Stimulated activated CD8-positive, alpha-beta memory T cell treated with anti-CD3 and anti-CD28 coated beads, Interleukin-4, amount 100 ng/mL, for 4 hours (primary cell): ENCODE data around the gene DNAH17.

ENCODE experiments used
- DNase-seq, 2 donors: peaks; one replicate each; pipeline ENCODE4 v3.0.0-alpha.2; 2020; ENCODE audit warnings: low read depth in 2 of 2, low spot score in 1 of 2

DNAH17 gene

GRCh38 chr17:78605429-78605828 lies 28.2 kb upstream of the DNAH17 start:
- no peak for DNase-seq

DNA sequence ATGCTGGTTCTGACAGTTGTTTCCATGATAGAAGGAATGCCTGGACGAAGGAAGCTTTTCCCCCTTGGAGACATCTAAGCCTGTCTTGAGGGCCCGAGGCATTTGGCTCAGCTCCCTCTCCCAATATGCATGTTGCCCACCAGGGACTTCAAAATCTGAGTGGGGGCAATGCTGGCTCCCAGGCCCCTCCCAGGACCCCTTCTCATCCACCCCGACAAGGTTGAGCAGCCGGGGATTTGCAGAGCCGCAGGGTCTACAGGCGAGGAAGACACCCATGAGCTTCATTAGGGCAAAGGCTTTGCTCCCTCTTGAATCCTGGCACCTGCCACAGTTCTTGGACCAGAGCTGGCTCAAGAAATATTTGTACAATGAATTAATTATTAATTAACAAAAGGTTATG lies 25.1 kb upstream of the DNAH17 start:
- no peak for DNase-seq

GRCh38 chr17:78601577-78602190 lies 24.5 kb upstream of the DNAH17 start:
- no peak for DNase-seq

DNA sequence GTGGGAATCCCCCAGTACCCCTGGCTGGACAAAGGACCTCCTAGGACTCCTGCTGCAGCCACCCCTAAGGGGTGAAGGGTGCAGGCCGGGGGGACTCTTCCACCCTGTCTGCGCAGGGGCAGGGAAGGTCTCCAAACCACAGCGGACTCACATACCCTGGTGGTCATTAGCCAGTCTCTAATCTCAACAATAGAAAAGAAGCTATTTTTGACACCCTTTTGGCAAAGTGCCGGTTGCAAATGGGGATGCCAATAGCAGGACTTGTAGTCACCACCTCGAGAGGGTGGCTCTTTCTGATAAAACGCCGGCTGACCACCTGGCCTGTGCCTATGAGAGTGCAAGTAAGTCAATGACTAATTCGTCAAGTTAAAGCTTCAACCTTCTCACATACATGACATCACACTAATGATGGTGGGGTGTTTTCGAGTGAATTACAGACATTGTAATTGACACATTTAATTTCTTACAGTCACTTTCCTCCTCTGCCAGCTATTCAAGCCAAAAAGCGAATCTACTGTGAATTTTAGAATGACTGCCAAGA lies 23.1 kb upstream of the DNAH17 start:
- DNase-seq = no peak

DNA sequence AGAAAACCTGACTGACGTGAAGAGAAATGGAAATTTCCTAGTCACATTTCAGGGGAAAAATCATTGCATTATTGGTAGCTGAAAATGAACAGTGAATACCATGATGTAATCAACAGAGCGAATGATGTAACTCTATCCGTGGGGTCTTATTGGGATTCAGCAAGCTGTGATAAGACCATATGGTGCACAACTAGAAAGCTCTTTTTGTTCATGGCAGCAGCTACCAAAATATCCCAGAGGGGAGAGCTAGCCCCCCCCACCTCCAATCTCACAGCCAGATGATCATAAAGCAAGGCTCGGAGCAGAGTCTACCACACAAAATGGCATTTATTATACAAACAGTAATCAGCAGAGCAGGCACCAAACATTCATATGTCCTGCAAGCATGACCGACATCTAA lies 22.2 kb upstream of the DNAH17 start:
- no peak for DNase-seq

- DNase-seq = no peak
These were observed 20.8 kb upstream of the DNAH17 start for GRCh38 chr17:78598013-78598471.

DNA sequence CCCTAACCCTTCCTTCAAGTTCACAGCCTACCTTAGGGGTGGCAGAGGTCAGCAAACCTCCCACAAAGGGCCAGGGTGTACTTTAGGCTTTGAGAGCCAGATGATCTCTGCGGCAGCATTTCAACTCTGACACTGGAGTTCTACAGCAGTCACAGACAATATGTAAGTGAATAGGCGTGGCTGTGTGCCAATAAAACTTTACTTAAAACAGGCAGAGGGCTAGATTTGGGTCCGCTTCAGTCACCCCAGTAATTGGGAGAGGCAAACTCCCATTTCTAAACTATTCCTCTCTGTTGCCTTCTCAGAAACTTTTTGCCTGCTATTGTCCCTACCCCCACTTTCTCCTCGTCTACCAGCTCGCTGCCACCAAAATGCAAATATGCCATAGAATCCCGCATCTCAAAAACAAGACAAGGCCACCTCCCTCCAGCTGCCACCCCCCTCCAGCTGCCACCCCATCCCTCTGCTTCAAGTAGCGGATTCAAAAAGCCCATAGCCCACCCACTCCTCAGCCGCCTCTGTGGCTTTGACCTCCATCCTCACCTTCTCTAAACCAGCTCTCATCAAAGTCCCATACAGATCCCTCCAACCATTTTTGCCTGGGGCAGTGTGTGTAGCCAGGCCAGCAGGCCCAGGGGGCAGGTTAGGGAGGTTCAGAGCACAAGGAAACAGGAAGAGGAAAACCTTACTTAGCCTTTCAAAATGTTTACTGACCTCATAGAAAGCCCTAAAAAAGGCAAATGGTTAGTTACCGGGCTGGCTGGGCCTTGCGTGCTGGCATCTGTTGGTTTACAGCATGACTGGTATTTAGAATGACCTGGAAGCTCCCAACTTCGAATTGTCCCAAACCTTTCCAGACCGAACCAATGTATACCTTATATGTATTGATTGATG lies 19.9 kb upstream of the DNAH17 start:
- no peak for DNase-seq

GRCh38 chr17:78595135-78595810 lies 18.1 kb upstream of the DNAH17 start:
- no peak for DNase-seq

DNA sequence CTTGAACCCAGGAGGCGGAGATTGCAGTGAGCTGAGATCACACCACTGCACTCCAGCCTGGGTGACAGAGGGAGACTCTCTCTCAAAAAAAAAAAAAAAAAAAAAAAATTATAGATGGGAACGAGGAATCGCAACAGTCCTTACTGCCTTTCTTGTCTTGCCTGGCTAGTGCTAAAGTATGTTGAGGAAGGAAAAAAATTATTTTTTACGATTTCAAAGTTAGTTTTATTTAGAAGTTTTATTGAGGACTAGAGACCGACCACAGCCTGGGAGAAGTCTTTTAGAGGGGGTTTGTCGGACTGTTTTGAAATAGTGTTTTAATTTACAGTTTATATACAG lies 15.8 kb upstream of the DNAH17 start:
- DNase-seq = no peak

DNA sequence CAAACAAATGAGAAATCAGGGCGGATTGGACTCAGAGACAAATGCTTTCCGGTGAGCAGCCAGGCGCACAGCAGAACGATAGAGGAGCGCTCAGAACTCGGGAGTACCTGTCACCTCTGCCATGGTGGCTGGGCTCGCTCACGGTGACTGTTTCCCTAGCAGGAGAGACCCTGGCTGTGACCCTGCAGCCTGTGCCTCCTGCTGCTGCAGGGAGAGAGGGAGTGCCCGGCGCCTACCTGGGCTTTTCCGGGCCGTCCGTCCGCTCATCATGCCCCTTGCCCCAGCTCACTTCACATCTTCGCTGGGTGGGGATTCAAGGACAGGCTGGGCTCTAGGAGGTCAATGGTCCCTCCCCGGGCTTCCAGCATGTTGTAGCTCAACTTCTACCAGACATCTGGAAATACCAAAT lies 14.1 kb upstream of the DNAH17 start:
- DNase-seq = no peak

- no peak for DNase-seq
These were observed 12.7 kb upstream of the DNAH17 start for GRCh38 chr17:78589885-78590284.

GRCh38 chr17:78589031-78589675 lies 12.0 kb upstream of the DNAH17 start:
- DNase-seq = no peak

DNA sequence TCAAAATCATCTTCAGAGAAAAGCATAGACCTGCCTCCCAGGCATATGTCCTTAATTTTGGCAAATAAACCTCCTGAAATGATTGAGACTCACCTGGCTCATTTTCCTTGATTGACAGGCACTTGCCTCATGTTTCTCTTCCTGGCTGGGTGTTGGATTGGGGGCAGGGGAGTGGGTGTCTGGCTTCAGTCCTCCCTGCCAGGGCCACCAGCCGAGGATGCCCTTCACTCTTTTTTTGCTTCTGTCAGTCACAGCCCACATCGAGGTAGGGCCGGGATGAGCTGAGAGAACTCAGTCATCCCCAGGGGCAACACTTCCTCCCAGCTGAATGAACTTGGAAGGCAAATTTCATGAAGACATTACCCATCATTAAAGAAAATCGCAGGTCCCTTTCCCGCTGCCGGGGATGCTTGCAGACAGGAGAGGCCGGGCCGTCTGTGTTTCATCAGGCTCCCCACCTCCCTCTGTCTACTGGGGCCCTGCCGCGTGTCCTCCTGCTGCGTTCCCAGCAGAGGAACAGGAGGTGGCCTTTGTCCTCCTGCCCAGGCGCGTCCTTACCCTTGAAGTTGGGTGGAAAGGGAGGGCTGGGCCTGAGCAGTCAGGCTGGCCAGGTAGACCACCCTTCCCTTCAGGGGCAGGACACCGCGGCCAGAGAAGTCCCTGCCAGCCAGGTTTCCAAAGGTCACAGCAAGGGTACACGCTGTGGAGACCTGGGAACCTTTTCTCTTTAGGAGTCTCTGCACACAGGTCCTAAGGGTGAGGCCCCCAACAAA lies 11.2 kb upstream of the DNAH17 start:
- DNase-seq = no peak

GRCh38 chr17:78585006-78585630 lies 7.9 kb upstream of the DNAH17 start:
- DNase-seq = no peak

DNA sequence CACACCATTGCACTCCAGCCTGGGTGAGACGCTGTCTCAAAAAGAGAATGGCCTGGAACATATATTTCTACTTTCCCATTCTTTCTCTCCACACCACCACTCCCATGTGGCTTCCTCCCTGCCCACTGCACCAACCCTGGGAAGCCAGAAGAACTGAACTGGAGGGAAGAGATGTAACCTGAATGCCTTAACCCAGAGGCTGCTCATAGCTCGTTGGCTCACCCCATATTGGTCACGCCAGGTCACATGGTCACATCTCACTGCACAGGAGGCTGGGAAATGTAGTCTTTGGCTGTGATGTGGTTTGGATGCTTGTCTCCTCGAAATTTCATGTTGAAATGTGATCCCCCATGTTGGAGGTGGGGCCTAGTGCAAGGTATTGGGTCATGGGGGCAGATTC lies 5.9 kb upstream of the DNAH17 start:
- DNase-seq = no peak

DNA sequence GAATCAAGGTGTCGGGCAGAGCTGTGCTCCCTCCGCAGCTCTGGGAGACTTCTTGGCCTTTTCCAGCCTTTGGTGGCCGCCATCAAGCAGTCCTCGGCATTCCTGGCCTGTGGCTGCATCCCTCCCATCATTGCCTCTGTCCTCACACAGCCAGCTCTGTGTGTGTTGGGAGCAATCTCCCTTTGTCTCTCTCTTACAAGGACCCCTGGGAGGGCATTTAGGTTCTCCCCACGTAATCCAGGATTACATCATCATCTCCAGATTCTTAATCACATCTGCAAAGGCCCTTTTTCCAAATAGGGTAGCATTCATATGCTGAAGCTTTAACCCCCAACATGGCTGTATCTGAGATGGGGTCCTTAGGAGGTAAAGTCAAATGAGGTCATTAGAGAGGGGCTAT lies 4.1 kb upstream of the DNAH17 start:
- no peak for DNase-seq

DNA sequence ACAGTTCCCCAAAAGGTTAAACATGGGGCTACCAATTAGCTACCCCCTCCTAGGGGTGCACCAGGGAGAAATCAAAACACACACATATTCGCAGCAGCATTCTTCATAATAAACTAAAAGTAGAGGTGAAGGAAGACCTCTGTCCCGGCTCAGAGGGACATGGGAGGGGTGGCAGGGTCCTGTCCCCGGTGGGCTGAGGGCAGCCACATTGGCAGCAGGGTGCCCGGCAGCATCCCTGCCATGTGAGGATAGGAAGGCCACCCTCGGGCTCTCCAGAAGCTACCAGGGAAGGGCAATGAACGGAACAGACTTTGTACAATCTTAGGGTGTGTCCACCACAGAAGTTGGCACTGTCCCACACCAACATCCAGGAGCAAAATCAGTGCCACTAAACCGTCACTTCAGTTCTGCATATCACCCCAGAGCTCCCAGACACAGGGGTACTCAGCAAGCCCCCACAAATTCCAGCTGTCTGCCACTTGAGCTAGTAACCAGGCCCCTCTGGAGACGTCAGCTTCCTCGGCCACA lies 3.1 kb upstream of the DNAH17 start:
- DNase-seq = no peak

DNA sequence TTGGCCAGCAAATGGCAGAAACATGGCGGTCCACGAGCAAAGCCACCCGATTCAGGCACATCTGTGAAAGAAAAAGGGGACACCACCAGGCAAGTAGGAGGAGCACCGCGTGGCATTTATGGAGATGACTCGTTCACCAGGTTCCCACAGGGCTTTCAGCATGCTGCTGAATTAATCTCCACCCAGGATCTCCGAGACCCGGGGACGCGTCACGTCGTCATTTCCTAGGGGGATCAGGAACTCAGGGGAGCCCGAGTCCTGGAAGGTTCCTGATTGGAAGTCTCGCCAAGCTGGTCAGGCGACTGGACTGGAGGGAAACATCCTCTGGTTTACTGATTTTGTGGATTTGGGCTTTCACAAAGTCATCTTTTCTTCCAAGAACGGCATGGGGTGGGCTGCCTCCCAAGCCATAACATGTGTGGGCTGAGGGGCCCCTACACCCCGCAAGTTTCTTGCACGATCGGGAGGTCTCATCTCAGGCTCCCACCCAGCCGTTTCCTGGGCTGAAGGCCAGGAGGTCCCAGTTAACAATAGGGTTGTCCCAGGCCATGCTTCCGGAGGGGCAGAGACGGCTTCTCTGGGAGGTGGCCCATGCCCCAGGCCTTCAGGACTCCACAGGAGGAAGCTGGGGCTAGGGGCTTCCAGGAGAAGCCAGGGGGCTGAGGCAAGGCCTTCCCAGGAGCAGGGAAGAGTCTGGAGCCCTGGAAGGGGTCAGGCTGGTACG lies 645 bp downstream of the DNAH17 start:
- no peak for DNase-seq

- no peak for DNase-seq
These were observed 1.3 kb downstream of the DNAH17 start for GRCh38 chr17:78575899-78576298.
